H1 (cell line): ENCODE results near the gene INPP5B.

ENCODE experiments used
- BRCA1 ChIP-seq: IDR thresholded peaks from 2 replicates; pipeline ENCODE4 v1.6.1; 2012; ENCODE audit warnings: low read depth, low read length, improper control_type of control experiment
- POLR2A ChIP-seq, 2 experiments: IDR thresholded peaks; 1 replicate in 1 of 2; 2 replicates in 1 of 2; pipeline ENCODE4 v1.6.1; 2011; ENCODE audit warnings: low read depth in 2 of 2, low read length in 2 of 2, mild to moderate bottlenecking in 2 of 2; ENCODE audit errors: control extremely low read depth in 1 of 2
- POLR2AphosphoS5 ChIP-seq: IDR thresholded peaks from 2 replicates; pipeline ENCODE4 v1.6.1; 2011; ENCODE audit warnings: low read depth, low read length
- SIX5 ChIP-seq: IDR thresholded peaks from 2 replicates; pipeline ENCODE4 v1.6.1; 2011; ENCODE audit warnings: mild to moderate bottlenecking, low read depth, low read length
- SP1 ChIP-seq: IDR thresholded peaks from 2 replicates; pipeline ENCODE4 v1.6.1; 2011; ENCODE audit warnings: low read depth, low read length
- SP2 ChIP-seq: IDR thresholded peaks from 2 replicates; pipeline ENCODE4 v1.6.1; 2012; ENCODE audit warnings: mild to moderate bottlenecking, low read length, inconsistent platforms
- TCF12 ChIP-seq: IDR thresholded peaks from 2 replicates; pipeline ENCODE4 v1.6.1; 2011; ENCODE audit warnings: low read depth, mild to moderate bottlenecking, low read length
- YY1 ChIP-seq: IDR thresholded peaks from 2 replicates; pipeline ENCODE4 v1.6.1; 2011; ENCODE audit warnings: low read depth, mild to moderate bottlenecking, low read length
- TF ChIP-seq, protein P1 (sequence below), 3 experiments: IDR thresholded peaks; 1 replicate in 2 of 3; 2 replicates in 1 of 3; pipeline versions ENCODE4 v1.5.1 to v1.6.1; 2011; ENCODE audit warnings: low read length in 3 of 3, mild to moderate bottlenecking in 3 of 3, inconsistent platforms in 2 of 3, low read depth in 1 of 3, moderate library complexity in 1 of 3; ENCODE audit not compliant: insufficient read depth in 1 of 3; ENCODE audit errors: control extremely low read depth in 1 of 3
- TF ChIP-seq, protein P2 (sequence below): IDR thresholded peaks from 2 replicates; pipeline ENCODE4 v1.6.1; 2012; ENCODE audit warnings: inconsistent platforms
- TF ChIP-seq, protein P3 (sequence below): IDR thresholded peaks from 2 replicates; pipeline ENCODE4 v1.6.1; 2011; ENCODE audit warnings: low read depth, mild to moderate bottlenecking, low read length; ENCODE audit not compliant: insufficient read depth
- TF ChIP-seq, protein P4 (sequence below): IDR thresholded peaks from 2 replicates; pipeline ENCODE4 v1.6.1; 2011; ENCODE audit warnings: low read length, improper control_type of control experiment
- TF ChIP-seq, protein P5 (sequence below): IDR thresholded peaks from 2 replicates; pipeline ENCODE4 v1.6.1; 2012; ENCODE audit warnings: low read length, inconsistent platforms

DNA sequence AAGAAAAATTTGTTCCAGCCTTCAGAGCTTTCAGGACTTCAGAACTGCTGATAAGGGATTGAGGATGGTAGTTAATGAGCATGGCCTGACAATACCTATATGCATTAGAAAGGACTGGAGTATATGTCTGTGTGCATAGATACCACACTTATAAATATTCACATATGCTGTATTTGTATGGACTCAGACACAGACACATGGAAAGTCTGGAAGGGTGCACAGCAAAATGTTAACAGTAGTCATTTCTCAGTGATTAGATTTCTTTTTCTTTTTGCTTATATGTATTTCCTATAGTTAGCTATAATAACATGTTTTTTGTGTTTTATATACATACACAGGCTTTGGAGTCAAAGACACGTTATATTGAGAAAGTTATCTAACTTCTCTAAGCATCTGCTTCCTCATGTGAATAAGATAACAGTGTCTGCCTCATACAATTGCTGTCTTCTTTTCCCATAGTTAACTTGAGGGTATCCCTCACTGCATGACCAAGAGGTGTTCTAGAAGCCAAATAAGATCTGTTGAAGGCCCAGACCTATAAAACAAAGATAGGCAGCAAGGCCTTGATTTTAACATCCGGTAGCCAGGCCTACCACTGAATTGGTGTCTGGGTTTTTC lies 31.3 kb downstream of the INPP5B start:
- TF ChIP-seq, protein P1, sequence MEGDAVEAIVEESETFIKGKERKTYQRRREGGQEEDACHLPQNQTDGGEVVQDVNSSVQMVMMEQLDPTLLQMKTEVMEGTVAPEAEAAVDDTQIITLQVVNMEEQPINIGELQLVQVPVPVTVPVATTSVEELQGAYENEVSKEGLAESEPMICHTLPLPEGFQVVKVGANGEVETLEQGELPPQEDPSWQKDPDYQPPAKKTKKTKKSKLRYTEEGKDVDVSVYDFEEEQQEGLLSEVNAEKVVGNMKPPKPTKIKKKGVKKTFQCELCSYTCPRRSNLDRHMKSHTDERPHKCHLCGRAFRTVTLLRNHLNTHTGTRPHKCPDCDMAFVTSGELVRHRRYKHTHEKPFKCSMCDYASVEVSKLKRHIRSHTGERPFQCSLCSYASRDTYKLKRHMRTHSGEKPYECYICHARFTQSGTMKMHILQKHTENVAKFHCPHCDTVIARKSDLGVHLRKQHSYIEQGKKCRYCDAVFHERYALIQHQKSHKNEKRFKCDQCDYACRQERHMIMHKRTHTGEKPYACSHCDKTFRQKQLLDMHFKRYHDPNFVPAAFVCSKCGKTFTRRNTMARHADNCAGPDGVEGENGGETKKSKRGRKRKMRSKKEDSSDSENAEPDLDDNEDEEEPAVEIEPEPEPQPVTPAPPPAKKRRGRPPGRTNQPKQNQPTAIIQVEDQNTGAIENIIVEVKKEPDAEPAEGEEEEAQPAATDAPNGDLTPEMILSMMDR (IDR thresholded peaks at IDR 0.05; ENCODE audit: control extremely low read depth in 1 of 3, insufficient read depth in 1 of 3, low read depth in 1 of 3, low read length in 3 of 3) = no peak
- TF ChIP-seq SP1 = no peak
- no peak for TF ChIP-seq TCF12
- TF ChIP-seq YY1 = no peak
- TF ChIP-seq, protein P2, sequence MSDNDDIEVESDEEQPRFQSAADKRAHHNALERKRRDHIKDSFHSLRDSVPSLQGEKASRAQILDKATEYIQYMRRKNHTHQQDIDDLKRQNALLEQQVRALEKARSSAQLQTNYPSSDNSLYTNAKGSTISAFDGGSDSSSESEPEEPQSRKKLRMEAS = no peak
- TF ChIP-seq, protein P3, sequence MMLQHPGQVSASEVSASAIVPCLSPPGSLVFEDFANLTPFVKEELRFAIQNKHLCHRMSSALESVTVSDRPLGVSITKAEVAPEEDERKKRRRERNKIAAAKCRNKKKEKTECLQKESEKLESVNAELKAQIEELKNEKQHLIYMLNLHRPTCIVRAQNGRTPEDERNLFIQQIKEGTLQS = no peak
- TF ChIP-seq, protein P4, sequence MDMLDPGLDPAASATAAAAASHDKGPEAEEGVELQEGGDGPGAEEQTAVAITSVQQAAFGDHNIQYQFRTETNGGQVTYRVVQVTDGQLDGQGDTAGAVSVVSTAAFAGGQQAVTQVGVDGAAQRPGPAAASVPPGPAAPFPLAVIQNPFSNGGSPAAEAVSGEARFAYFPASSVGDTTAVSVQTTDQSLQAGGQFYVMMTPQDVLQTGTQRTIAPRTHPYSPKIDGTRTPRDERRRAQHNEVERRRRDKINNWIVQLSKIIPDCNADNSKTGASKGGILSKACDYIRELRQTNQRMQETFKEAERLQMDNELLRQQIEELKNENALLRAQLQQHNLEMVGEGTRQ = no peak
- TF ChIP-seq BRCA1 = no peak
- no peak for TF ChIP-seq POLR2A (IDR thresholded peaks at IDR 0.05; ENCODE audit: control extremely low read depth in 1 of 2, low read depth in 2 of 2, low read length in 2 of 2)
- TF ChIP-seq SP2 = no peak
- TF ChIP-seq SIX5 = no peak
- TF ChIP-seq, protein P5, sequence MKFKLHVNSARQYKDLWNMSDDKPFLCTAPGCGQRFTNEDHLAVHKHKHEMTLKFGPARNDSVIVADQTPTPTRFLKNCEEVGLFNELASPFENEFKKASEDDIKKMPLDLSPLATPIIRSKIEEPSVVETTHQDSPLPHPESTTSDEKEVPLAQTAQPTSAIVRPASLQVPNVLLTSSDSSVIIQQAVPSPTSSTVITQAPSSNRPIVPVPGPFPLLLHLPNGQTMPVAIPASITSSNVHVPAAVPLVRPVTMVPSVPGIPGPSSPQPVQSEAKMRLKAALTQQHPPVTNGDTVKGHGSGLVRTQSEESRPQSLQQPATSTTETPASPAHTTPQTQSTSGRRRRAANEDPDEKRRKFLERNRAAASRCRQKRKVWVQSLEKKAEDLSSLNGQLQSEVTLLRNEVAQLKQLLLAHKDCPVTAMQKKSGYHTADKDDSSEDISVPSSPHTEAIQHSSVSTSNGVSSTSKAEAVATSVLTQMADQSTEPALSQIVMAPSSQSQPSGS = no peak
- TF ChIP-seq POLR2AphosphoS5 = no peak
